B cell (primary cell): ENCODE results near the gene PDIA4.

Source experiments
- EZH2 ChIP-seq: IDR thresholded peaks from 2 replicates; pipeline ENCODE4 v1.6.1; 2012; ENCODE audit warnings: borderline replicate concordance, low read depth, mild to moderate bottlenecking, moderate library complexity, low read length; ENCODE audit not compliant: insufficient read depth, poor library complexity, severe bottlenecking
- TF ChIP-seq, protein P1 (sequence below): fragments of 200-600 bp; IDR thresholded peaks from one replicate; pipeline ENCODE4 v1.8.0; 2022; ENCODE audit warnings: antibody characterized with exemption, mild to moderate bottlenecking

- TF ChIP-seq, protein P1, sequence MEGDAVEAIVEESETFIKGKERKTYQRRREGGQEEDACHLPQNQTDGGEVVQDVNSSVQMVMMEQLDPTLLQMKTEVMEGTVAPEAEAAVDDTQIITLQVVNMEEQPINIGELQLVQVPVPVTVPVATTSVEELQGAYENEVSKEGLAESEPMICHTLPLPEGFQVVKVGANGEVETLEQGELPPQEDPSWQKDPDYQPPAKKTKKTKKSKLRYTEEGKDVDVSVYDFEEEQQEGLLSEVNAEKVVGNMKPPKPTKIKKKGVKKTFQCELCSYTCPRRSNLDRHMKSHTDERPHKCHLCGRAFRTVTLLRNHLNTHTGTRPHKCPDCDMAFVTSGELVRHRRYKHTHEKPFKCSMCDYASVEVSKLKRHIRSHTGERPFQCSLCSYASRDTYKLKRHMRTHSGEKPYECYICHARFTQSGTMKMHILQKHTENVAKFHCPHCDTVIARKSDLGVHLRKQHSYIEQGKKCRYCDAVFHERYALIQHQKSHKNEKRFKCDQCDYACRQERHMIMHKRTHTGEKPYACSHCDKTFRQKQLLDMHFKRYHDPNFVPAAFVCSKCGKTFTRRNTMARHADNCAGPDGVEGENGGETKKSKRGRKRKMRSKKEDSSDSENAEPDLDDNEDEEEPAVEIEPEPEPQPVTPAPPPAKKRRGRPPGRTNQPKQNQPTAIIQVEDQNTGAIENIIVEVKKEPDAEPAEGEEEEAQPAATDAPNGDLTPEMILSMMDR, result peak; percentile 58
- no peak for TF ChIP-seq EZH2
These were observed 61.3 kb downstream of the PDIA4 start for GRCh38 chr7:148967032-148967372.
